Right lung (tissue), 5 donors: ENCODE measurements around the gene ACOX2. TPM values are rescaled to one million over a fixed set of nuclear protein-coding genes. Genes with fewer than 3 reads are reported as not detected.
"Not testable (repeated sequence)": the region's sequence is repeated elsewhere in the genome, so short reads cannot be mapped to it uniquely, and the experiment has no call there.

Experiments
- DNase-seq, 2 donors: peaks; one replicate each; pipeline ENCODE4 v3.0.0-alpha.2; 2013
- polyA plus RNA-seq, 5 donors: library from polyadenylated mRNA; unstranded; fragments of 120-200 nt; gene quantifications; one replicate each; pipeline versions ENCODE4 v1.2.1 to v1.2.3, GENCODE V29; 2013; ENCODE audit warnings: inconsistent platforms in 1 of 5, low replicate concordance in 1 of 5; ENCODE audit not compliant: insufficient read length in 5 of 5, insufficient read depth in 1 of 5

Gene ACOX2
- polyA plus RNA-seq, 5 donors = 43.3 to 62.0 (median 51.1) TPM

GRCh38 chr3:58537412-58538301 lies 667 bp upstream of the ACOX2 start:
- no peak for DNase-seq

- DNase-seq = no peak
Measured at GRCh38 chr3:58535531-58536500, 1.2 kb downstream of the ACOX2 start.

DNA sequence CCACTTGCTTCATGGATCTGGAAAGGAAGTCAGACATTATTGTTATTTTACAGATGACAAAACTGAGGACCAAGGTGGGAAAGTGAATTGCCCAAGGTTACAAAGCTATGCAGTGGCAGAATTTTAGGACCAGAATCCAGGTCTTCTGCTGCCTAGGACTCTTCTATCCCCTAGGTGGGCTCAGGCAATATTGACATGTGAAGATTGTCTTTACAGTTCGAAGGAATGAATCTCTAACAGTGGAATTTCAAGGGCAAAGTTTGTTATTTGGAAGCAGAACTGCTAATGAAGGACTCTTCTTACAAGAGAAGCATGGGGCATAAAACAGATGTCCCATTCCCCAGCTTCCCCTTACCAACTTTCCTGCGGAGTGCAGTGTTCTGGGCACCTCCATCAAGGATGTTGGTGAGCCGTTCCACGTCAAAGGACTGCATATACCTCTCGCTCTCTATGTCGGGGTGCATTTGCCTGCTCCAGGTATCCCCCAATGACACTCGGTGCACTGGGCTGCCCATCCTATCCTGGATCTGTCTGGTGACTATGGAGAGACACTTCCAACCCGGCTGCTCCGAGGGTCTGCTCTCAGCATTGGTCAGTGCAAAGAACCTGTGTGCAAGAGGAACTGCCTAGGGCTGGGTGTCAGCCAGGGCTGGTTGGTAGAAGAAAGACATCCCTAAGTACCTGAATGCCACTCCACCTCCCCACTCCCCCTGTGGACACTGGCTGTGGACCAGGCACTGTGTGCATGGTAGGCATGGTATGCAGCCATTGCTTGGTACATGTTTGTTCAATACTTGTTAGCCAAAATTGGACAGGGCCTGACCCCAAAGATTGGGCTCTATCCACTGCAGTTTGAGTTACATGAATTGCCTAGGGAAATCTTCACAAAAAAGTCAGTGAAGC lies 2.1 kb downstream of the ACOX2 start:
- no peak for DNase-seq

DNA sequence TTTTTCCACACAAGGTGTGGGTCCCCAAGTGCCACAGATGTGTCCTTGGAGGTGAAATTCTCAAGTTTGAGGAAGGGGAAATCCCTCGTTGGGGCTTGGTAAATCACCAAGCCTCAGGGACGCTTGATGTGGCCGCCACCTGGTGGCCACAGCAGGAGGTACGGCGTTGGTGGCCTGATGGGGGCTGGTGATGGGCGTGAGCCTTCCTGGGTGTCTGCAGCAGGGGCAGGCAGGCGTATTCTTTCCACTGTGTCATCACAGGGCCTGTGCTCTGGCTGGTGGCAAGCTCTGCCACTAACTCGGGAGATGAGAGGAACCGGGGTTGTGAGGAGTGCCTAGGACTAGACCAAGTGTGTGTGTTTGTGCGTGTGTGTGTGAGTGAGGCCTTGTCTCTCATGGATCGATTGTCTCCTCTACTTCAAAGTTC lies 4.2 kb downstream of the ACOX2 start:
- peak; percentile 41 to 60 for DNase-seq

GRCh38 chr3:58531956-58532355 lies 5.0 kb downstream of the ACOX2 start:
- DNase-seq = no peak

DNA sequence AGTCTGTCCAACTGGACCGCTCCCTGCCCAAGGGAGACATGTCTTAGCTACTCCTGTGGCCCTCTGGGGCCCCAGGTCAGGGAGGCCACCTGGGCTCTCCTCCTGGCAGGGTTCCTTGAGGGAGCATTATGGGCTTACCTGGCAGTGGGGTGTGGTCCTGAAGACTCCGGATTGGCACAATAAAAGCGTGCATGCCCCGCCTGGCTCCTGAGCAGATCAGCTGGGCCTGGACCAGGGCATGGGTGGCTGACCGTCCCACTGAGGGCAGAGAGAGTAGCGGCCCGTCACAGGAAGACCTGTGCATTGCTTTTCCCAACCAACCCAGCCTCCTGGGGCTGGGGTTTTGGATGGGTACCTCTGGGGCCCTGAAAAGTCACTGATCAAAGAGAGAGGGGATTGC lies 5.4 kb downstream of the ACOX2 start:
- DNase-seq = no peak

GRCh38 chr3:58530354-58530865 lies 6.6 kb downstream of the ACOX2 start:
- no peak for DNase-seq

GRCh38 chr3:58529516-58530353 lies 7.3 kb downstream of the ACOX2 start:
- DNase-seq = no peak

GRCh38 chr3:58528629-58529028 lies 8.4 kb downstream of the ACOX2 start:
- no peak for DNase-seq

GRCh38 chr3:58527440-58527839 lies 9.6 kb downstream of the ACOX2 start:
- not testable (repeated sequence) for DNase-seq

- no peak for DNase-seq
Measured at GRCh38 chr3:58526515-58526957, 10.5 kb downstream of the ACOX2 start.

- no peak for DNase-seq
Measured at GRCh38 chr3:58524326-58524888, 12.6 kb downstream of the ACOX2 start.

- DNase-seq = no peak
Measured at GRCh38 chr3:58522759-58523425, 14.1 kb downstream of the ACOX2 start.

DNA sequence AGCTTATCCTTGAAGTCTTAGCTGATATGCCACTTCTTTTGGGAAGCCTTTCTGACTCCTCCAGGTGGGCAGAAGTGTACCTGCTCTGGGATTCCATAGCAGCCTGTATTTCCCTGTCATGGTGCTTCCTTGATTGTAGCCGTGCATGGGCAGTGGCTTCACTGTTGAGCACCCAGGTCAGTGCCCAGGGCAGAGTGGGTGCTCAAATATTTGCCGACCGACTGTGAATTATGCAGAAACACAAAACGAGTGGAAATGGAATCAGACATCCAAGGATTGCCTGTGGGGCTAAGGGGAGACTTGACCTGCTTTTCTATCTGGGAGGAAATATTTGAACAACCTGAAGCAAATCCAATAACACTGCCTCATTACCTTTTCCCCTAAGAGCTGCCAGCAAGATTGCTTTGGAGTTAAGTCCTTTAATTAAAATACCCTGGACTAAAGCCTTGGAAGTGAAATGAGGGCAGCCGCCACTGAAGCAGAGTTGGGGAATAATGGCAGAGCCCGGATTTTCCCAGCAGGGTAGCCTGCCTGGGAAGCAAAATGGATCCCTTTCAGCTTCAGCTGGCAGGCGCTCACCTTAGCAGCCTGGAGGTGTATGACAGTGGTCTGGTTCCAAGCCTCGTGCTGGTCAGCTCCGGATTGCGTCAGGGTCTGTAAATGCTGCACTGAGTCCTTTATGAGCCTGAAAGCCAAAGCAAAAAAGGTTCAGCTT lies 14.9 kb downstream of the ACOX2 start:
- no peak for DNase-seq

DNA sequence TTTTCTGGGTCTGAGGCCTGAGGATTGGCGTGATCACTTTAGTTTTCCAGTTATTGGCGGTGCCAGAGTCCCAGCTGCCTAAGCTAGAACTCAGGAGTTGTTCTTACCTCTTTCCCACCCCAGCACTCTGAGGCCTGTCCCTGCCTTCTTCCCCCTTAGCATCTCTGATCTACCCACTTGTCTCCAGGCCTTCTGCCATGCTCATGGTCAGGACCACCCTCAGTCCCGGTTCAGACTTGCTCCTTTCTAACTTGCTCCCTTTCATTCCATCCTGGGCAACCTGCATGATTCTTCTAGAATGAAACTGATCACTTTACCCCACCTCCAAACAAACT lies 15.7 kb downstream of the ACOX2 start:
- DNase-seq = no peak

GRCh38 chr3:58520403-58521335 lies 16.3 kb downstream of the ACOX2 start:
- no peak for DNase-seq

- no peak for DNase-seq
Measured at GRCh38 chr3:58519668-58520402, 17.2 kb downstream of the ACOX2 start.
